NCI-H526 (cell line): ENCODE measurements around the gene STH.

Experiments
- DNase-seq, 2 experiments: peaks; one replicate each; lab custom pipeline; 2025; lab: John Stamatoyannopoulos, UW

Gene STH

DNA sequence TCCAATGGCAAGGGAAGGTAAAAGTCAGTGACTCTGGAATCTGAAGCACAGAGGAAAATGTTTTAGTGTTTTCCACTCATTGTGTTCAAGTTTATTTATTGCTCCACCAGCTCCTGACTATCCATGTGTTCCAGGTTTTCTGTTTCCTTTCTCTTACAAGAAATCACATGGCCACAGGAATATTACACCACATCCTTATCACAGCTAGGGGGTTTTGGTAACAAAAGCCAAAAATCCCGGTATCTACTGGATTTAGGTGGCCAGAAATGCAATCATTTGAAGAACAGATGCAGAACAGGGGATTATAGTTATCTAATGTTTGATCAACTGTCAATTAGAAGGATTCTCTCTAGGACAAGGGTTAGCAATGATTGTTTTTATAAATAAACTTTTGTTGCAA lies 47.9 kb downstream of the STH start:
- DNase-seq: no peak

- no peak for DNase-seq
Observed at GRCh38 chr17:46047398-46047797, 48.3 kb downstream of the STH start.

DNA sequence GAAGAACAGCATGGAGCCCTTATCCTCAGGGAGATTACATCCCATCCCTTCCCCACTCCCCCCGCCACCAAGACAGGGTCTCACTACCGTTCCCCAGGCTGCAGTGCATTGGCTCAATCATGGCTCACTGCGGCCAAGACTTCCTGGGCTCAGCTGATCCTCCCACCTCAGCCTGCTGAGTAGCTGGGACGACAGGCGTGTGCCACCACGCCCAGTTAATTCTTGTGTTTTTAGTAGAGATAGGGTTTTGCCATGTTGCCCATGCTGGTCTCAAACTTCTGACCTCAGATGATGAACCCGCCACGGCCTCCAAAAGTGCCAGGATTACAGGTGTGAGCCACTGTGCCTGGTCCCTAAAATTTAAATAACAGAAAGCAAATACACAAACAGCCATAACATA lies 48.8 kb downstream of the STH start:
- no peak for DNase-seq
